Camera-type eye (tissue), 1 donor: ENCODE measurements around the gene HAP1. TPM values are rescaled to one million over a fixed set of nuclear protein-coding genes. Genes with fewer than 3 reads are reported as not detected.

ENCODE experiments used
- total RNA-seq: library from RNA; depleted of rRNA; stranded (reverse); fragments of >200 nt; gene quantifications from one replicate; pipeline ENCODE4 v1.2.3, GENCODE V29; 2014

HAP1 gene, protein sequence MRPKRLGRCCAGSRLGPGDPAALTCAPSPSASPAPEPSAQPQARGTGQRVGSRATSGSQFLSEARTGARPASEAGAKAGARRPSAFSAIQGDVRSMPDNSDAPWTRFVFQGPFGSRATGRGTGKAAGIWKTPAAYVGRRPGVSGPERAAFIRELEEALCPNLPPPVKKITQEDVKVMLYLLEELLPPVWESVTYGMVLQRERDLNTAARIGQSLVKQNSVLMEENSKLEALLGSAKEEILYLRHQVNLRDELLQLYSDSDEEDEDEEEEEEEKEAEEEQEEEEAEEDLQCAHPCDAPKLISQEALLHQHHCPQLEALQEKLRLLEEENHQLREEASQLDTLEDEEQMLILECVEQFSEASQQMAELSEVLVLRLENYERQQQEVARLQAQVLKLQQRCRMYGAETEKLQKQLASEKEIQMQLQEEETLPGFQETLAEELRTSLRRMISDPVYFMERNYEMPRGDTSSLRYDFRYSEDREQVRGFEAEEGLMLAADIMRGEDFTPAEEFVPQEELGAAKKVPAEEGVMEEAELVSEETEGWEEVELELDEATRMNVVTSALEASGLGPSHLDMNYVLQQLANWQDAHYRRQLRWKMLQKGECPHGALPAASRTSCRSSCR
- 0.38 TPM for total RNA-seq

DNA sequence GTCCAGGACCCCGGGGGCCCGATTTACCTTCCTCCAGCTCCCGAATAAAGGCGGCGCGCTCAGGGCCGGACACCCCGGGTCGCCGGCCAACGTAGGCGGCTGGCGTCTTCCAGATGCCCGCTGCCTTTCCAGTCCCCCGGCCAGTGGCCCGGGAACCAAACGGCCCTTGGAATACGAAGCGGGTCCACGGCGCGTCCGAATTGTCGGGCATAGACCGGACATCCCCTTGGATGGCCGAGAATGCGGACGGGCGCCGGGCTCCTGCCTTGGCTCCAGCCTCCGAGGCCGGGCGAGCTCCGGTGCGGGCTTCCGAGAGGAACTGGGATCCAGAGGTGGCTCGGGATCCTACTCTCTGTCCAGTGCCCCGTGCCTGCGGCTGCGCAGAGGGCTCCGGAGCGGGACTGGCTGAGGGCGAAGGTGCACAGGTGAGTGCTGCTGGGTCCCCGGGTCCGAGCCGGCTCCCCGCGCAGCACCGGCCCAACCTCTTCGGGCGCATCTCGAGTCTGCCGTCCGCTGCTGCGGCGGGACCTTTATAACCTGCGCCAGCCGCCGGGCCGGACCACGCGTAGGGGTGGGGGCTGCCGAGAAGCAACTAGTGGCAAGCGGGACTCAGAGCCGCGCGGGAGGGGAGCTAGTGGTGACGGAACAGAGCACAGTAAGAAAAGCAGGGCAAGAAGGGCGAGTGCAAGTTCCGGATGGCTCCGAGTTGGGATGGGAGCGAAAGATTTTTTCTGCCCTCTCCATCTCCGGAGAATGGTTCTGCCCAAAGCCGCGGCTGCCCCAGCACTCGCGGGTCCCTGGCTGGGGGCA is at the start of gene HAP1:
TSS of gene HAP1 (minus strand) at position 505 of the 810 bp plus-strand sequence. CDS start at position 496, 9 bp downstream.

DNA sequence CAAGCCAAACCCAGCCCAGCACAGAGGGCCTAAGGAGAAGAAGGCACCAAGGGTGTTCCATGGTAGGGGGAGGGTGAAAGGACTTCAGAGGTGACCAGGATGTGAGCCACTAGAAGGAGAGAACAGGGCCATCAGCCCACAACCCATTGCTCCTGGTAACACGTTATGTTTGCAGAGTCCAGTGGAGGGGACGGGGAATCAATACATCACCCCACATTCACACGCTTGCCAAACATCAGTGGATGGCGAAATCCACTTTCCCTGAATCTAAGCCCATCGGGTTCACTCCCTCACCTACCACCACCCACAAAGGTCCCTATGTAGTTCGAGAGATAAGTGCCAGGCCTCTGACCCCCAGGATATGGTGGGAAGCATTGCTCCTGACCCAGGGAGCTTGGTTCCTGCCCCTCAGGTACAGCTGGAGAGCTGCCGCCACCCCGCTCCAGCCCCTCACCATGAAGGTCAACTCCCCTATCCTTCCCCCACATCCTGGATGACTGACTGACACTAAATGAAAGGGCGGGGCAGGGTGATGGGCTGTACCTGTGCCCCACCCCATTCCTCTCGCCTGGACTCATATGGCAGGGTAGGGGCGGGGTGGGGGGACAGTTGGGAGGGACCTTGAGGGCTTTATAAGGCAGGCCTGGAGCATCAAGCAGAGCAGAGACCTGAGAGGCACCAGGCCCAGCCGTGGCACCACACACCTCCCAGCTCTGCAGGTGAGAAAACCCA is 22.6 kb downstream of the HAP1 start, which contains the start of gene GAST:
TSS of gene GAST (plus strand) at position 663 of the 732 bp plus-strand sequence. CDS start 3,106 bp downstream, outside the sequence.

DNA sequence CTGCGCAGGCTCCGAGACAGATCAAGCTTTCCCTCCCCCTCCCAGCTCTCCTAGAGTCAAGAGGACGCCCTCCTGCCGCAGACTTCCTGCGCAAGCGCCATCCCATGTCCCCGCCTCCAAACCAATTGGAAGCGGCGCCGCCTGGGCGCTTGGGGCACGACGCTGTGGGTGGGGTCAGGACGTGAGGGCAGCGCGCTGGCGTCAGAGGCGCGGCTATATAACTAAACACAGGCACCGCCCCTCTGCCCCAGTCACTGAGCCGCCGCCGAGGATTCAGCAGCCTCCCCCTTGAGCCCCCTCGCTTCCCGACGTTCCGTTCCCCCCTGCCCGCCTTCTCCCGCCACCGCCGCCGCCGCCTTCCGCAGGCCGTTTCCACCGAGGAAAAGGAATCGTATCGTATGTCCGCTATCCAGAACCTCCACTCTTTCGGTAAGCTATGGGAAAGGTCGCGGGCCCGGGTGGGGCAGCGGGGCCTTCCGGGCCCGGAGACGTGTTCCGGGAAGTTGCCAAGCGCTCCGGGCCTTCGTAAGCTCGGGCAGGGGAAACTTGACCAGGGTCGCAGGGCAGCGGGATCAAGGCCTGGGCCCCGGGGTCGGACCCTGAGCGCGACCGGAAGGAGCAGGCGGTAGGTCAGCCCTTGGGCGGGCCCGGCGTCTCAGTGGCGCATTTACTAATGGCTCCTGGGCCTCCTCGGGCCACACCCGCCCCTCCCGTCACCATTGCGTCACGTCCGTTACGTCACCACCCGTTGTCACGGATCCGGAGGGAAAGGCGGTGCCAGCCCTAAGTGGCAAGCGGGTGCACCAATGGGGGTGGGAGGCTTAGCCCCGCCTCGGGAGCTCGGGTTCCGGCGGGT is 45.6 kb downstream of the HAP1 start, which contains the start of gene EIF1:
TSS of gene EIF1 (plus strand) at position 245 of the 856 bp plus-strand sequence. CDS start at position 399, 154 bp downstream.

Other genes starting within 250 kb of the HAP1 start
- gene KRT36, start 244.7 kb downstream of the HAP1 start, total RNA-seq: not detected
- 200 TPM for gene KRT13, start 229.0 kb downstream of the HAP1 start, total RNA-seq
- 80.3 TPM for gene KRT15, start 215.8 kb downstream of the HAP1 start, total RNA-seq
- gene KRT19, start 206.3 kb downstream of the HAP1 start, total RNA-seq: 131 TPM
- gene KRT9, start 162.6 kb downstream of the HAP1 start, total RNA-seq: not detected
- gene KRT14, start 147.7 kb downstream of the HAP1 start, total RNA-seq: 51.0 TPM
- 0.66 TPM for gene KRT16, start 121.9 kb downstream of the HAP1 start, total RNA-seq
- gene KRT17, start 110.1 kb downstream of the HAP1 start, total RNA-seq: 39.9 TPM
- gene EIF1, start 45.8 kb downstream of the HAP1 start, total RNA-seq: 247 TPM
- not detected for gene GAST, start 22.3 kb downstream of the HAP1 start, total RNA-seq
- 104 TPM for gene JUP, start 52.1 kb upstream of the HAP1 start, total RNA-seq
- gene P3H4, start 77.3 kb upstream of the HAP1 start, total RNA-seq: 34.0 TPM
- 167 TPM for gene FKBP10, start 78.4 kb upstream of the HAP1 start, total RNA-seq
- gene NT5C3B, start 101.6 kb upstream of the HAP1 start, total RNA-seq: 70.3 TPM
- gene KLHL10, start 103.2 kb upstream of the HAP1 start, total RNA-seq: 0.16 TPM
- gene KLHL11, start 130.8 kb upstream of the HAP1 start, total RNA-seq: 83.0 TPM
- gene ACLY, start 184.3 kb upstream of the HAP1 start, total RNA-seq: 145 TPM
- 2.9 TPM for gene ODAD4, start 196.0 kb upstream of the HAP1 start, total RNA-seq
- gene CNP, start 232.2 kb upstream of the HAP1 start, total RNA-seq: 64.6 TPM